ENCODE measurements around the gene GALNTL6.
"Not testable (repeated sequence)": the region's sequence is repeated elsewhere in the genome, so short reads cannot be mapped to it uniquely, and the experiment has no call there.

The GALNTL6 gene

GRCh38 chr4:172895699-172896098, 1082.5 kb downstream of the GALNTL6 start:
- no peak for DNase-seq

DNA sequence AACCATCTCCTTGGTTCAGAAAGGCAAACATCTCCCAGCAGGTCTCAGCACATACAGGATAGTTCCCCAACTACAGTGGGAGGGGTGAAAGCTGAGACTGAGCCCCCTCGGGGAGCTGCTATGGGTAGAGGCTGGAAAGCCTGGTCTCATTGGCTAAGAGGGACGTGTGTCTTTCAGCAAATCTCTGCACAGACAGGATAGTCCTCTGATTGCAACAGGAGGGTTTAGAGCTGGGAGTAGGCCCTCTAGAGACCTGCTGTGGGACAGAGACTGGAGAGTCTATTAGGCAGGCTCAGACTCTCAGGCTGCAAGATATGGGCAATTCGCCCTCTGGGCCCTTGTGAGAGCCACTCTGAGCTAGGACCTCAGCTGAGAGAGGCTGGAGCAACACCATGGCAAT, 1083.8 kb downstream of the GALNTL6 start:
- no peak for DNase-seq

GRCh38 chr4:172898715-172899114, 1085.5 kb downstream of the GALNTL6 start:
- DNase-seq, result no peak

GRCh38 chr4:172899861-172900260, 1086.7 kb downstream of the GALNTL6 start:
- DNase-seq, result no peak

DNA sequence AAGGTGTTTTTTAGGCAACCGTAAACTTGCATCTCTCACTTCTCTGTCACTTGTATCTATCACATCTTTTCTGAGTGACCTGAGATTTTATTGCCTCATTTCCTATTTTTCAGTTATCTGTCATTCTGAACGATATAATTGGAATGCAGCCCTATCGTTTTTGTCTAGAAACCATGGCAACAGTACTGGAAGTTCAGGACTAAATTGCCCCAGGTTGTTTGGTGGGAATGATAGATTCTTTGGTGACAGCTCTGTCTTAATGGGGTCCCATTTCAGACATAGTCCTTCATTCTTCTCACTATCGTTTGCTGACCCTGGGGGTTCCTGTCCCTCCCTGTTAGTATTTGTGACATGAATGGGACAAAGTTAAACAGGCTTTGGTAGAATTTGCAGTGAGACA, 1087.7 kb downstream of the GALNTL6 start:
- DNase-seq, result no peak

- DNase-seq, result not testable (repeated sequence)
Measured at GRCh38 chr4:172912468-172912867, 1099.3 kb downstream of the GALNTL6 start.

- DNase-seq, result not testable (repeated sequence)
Measured at GRCh38 chr4:172917403-172917802, 1104.2 kb downstream of the GALNTL6 start.

DNA sequence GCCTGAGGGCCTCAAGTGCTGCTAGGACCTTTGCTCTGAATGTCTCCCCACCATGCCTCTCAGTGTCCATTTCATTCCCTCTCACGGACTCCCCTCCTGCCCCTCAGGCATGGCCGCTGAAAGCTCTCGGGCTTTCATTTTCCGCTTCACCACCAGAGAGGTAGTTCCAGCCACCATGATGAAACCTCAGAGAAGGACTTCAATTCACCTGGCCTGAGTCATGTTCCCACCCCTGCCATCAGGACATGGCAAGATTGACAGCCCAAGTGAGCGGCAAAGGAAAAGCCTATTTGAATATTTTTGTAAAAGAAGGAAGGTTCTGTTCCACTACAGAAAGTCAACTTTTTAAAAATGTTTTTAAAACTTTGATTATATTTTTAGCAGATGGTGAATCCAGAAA, 1106.1 kb downstream of the GALNTL6 start:
- no peak for DNase-seq

GRCh38 chr4:172927096-172927814, 1114.1 kb downstream of the GALNTL6 start:
- DNase-seq, result peak; percentile 25

GRCh38 chr4:172928347-172928746, 1115.1 kb downstream of the GALNTL6 start:
- no peak for DNase-seq

DNA sequence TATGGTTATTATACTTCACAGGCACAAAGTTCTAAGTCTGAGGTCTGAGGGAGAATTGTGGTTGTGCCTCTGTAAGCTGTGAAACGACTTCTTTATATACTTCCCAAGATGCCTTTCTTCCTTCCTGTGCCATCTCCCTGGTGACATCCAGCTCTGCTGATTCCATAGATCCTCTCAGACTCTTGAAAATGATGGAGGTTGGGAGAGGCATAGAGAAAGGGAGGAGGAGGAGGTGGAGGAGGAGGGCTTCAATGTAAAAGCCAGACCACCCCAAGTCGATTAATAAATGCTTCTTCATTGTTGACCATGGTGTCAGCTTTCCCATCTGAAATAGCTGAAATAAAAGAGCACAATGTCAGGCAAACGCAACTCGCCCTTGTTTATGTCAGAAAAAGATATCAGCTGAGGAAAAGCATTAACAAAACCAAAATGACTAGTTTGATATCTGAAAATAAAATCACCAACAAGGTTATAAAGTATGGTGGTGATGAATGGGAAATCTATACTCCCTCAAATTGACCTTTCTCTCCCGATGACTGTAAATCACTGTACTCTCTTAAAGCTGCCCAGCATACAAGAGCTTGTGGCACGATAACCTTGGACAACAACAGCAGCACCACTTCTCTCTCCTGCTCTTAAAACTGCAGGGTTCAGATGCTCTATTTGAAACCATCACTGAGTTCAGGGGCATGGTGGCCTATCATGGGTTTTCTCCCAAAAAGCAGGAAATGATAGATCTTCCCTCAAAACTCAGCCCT, 1125.0 kb downstream of the GALNTL6 start:
- no peak for DNase-seq

GRCh38 chr4:172938870-172939269, 1125.7 kb downstream of the GALNTL6 start:
- DNase-seq, result no peak

GRCh38 chr4:172942840-172943239, 1129.6 kb downstream of the GALNTL6 start:
- DNase-seq, result no peak

GRCh38 chr4:172945611-172946010, 1132.4 kb downstream of the GALNTL6 start:
- no peak for DNase-seq

DNA sequence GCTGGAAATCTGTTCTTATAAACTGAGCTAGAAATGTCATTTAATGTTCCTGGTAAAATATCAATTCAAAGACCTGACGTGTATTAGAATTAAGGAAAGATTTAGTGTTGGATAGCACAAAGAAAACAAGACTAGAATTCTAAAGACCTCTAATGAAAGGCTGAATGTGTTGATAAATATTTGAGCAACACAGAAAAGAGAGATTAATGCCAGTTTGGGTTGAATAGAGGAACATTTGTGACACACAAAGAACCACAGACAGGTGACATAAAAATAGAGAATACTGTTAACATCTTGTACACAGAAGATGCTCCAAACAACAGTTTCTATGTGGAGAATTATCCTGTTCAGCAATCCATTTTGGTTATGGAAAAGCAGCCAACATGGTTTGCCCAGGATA, 1133.3 kb downstream of the GALNTL6 start:
- no peak for DNase-seq

- DNase-seq, result no peak
Measured at GRCh38 chr4:172947594-172947993, 1134.4 kb downstream of the GALNTL6 start.

DNA sequence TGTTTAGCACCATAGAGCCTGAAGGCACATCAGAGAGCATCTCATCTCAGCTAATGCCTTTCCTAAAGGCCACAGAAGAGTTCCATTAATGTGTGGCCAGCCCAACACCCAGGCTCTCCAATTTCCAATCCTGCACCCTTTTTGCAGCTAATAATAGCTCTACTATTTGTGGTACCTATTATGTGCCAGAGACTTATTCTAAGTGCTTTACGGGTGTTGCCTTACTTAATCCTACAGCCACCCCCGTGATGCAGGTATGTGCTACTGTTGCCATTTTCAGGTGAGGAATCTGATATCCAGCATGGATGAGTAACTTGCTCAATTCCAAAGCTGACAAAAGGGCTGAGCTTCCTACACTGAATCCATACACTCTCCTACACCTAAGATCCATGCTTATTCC, 1137.8 kb downstream of the GALNTL6 start:
- DNase-seq, result no peak

DNA sequence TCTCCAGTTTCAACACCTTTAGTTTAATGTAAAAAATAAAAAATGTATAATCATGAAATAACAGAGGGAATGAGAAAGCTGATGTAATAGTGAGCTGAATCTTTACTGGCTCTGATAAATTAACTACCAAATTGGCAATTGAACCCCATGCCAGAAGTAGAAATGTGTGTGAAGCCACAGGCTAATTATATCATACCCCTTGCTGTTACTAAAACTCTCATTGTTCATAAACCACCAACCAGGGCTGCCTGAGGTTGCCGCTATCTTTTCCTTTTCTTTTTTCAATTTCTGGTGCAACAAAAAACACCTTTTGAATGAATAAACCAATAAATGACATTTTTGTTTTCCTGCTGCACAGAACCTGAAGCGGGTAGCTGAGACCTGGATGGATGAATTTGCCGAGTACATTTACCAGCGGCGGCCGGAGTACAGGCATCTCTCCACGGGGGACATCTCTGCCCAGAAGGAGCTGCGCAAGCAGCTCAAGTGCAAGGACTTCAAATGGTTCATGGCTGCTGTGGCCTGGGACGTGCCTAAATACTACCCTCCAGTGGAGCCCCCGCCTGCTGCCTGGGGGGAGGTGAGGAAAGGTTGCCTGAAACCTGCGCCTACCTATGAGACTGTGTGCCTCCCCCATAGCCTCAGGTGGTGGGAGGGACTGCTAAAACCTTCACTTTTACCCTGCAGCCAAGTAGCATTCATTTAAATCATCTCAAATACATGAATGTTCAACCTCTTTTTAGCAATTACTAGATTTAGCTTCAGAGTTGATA, 1138.7 kb downstream of the GALNTL6 start:
- no peak for DNase-seq

- DNase-seq, result no peak
Measured at GRCh38 chr4:172953896-172954568, 1140.8 kb downstream of the GALNTL6 start.

DNA sequence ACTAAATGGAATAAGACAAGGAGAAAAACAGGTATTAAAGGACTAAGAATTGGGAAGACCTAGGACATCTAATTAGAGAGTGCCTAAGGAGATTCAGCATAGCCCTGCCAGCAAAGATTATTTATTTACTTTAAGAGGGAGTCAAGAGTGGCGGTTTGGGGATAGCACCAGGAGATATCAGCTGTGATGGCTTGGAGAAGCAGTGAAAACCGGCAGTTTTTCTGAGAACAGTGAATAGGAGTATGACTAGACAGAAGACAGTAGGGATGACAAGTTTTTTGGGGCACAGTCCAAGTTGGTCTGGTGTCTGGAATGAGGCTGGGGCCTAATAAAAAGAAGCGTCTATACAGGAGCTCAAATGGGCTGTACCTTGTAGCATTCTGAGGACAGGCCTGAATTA, 1143.1 kb downstream of the GALNTL6 start:
- DNase-seq, result not testable (repeated sequence)

GRCh38 chr4:172957216-172957615, 1144.0 kb downstream of the GALNTL6 start:
- no peak for DNase-seq

DNA sequence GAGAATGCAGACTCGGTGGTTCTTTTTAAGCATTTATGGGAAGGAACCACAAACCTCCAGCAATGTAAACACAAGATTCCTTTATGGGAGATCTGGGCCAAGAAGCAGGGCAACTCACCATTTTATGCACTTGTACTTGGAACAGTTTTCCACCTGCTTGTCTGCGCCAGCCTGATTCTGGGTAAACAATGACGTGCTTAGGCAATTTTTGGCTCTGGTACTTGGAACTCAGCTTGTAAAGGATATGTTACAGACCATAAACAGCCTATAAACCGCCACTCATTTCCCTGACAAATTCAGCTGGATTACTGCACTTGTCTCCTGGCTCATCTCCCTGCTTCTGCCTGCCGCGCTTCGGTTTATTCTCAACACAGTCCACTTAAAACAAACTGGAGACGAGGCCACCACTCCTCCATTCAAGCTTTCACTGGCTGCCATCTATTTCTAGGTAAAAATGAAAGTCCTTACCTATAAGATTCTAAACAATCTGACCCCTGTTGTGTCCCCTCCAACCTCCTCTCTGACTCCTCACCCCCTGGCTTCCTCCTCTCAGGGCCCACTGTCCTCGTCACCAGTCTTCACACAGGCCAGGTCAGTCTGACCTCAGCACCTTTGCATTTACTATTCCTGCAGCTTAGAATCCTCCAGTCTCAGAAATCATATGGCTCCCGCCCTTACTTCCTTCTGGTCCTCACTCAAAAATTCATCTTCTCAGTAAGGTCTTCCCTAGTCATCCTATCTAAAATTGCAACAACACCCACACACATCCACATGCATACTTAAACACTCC, 1149.6 kb downstream of the GALNTL6 start:
- DNase-seq, result peak; percentile 86
